Measurements from ENCODE around the gene AKAP6. TPM values are rescaled to one million over a fixed set of nuclear protein-coding genes. Genes with fewer than 3 reads are reported as not detected.

Gene AKAP6
- total and polyA plus RNA-seq, 10 of the 15 experiments (the other 5 are each of a cell fraction or from before 2014, with no cell fraction given) = 0.35 to 5.9 (median 2.2) TPM

GRCh38 chr14:32394038-32394437, 64.9 kb downstream of the AKAP6 start:
- no peak for FAIRE-seq
- Histone ChIP-seq H3K4me1 (ENCODE audit: control insufficient read depth, insufficient read depth, low read length) (no peaks in the 10 kb centered on the region), H4K20me1 (ENCODE audit: control insufficient read depth, insufficient read depth) (no peaks in the 10 kb centered on the region), H3K4me3 (no peak overlapping the region), H2AFZ (ENCODE audit: control insufficient read depth, low read depth, low read length) (no peak overlapping the region), H3K36me3 (ENCODE audit: control insufficient read depth in 2 of 2, insufficient read depth in 2 of 2, low read length in 1 of 2) (no peaks in the 10 kb centered on the region), H3K79me2 (ENCODE audit: control insufficient read depth, insufficient read depth, low read length) (no peaks in the 10 kb centered on the region), H3K27ac (ENCODE audit: control insufficient read depth, insufficient read depth) (no peak overlapping the region), H3K9me3 (replicated peaks; ENCODE audit: control insufficient read depth, insufficient read depth, low read length) (no peaks in the 10 kb centered on the region), H3K9ac (ENCODE audit: control insufficient read depth, insufficient read depth, low read length) (no peak overlapping the region), H3K4me2 (ENCODE audit: control insufficient read depth, insufficient read depth) (no peak overlapping the region), H3K27me3 (replicated peaks in 1 of 2; ENCODE audit: control insufficient read depth in 2 of 2, insufficient read depth in 2 of 2, low read length in 1 of 2) (peaks cover 0 to 4% of the 10 kb centered on the region in 2 experiments; a peak in 1 of 4 replicates)
- DNase-seq (ENCODE audit: low read depth, low spot score) = no peak
- in situ Hi-C loops (cut with MboI) = no loop called here
- 0% methylated on average over 1 of the region's 1 CpG for WGBS (ENCODE audit: insufficient coverage, insufficient replicate concordance, low lambda C conversion rate, missing lambda C conversion rate)
- ChIA-PET SMC1A (ENCODE audit: uncharacterized antibody, unreplicated experiment) (no interaction called here), CTCF (no interaction called here), POLR2A (no interaction called here), RAD21 (ENCODE audit: unreplicated experiment) (no interaction called here)
- no peak for ATAC-seq
- no TSS peak for BruUV-seq (replicated peaks)
- TF ChIP-seq RELA (IDR thresholded peaks at IDR 0.05; ENCODE audit: borderline replicate concordance, partially characterized antibody) (no peak), KLF5 (IDR thresholded peaks at IDR 0.05; ENCODE audit: partially characterized antibody) (no peak), NBN (IDR thresholded peaks at IDR 0.05) (no peak)
- intact Hi-C loops (cut with micrococcal nuclease; ENCODE audit: unreplicated experiment) = no loop called here

DNA sequence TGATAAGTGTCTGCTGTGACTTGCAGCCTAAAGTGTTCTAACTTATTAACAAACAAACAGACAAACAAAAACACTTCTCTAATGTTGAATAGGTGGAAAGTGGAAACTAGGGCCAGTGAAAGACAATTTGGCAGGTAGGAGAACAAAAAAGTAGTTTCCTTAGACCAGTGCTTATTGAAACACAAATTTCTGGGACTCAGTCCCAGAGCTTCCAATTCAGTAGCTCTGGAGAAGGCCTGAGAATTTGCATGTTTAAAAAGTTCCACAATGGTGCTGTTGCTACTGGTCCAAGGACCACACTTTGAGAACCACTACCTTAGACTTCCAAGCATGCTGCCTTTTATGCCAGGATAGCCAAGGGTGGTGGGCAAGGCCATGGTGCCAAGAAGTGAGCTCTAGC, 67.8 kb downstream of the AKAP6 start:
- H2AFZ ChIP-seq (ENCODE audit: control insufficient read depth, low read depth, low read length) = no peak overlapping the region
- no peaks in the 10 kb centered on the region for H3K9me3 ChIP-seq (replicated peaks; ENCODE audit: control insufficient read depth, insufficient read depth, low read length)
- ChIA-PET RAD21 (ENCODE audit: unreplicated experiment) (no interaction called here), SMC1A (ENCODE audit: uncharacterized antibody, unreplicated experiment) (no interaction called here), CTCF (interaction anchor here (0.6 kb wide), 1 partner anchor 50 kb away, joined by 3 read pairs; no protein-coding TSS in a partner anchor), POLR2A (no interaction called here)
- no TSS peak for BruUV-seq (replicated peaks)
- intact Hi-C loops (cut with micrococcal nuclease; ENCODE audit: unreplicated experiment) (no loop called here), in situ Hi-C loops (cut with MboI) (no loop called here)
- H3K4me3 ChIP-seq = no peak overlapping the region
- no peak for ATAC-seq
- H3K4me1 ChIP-seq (ENCODE audit: control insufficient read depth, insufficient read depth, low read length) = no peaks in the 10 kb centered on the region
- DNase-seq (ENCODE audit: low read depth, low spot score) = no peak
- no peaks in the 10 kb centered on the region for H3K27me3 ChIP-seq (replicated peaks in 1 of 2; ENCODE audit: control insufficient read depth in 2 of 2, insufficient read depth in 2 of 2, low read length in 1 of 2)
- H3K79me2 ChIP-seq (ENCODE audit: control insufficient read depth, insufficient read depth, low read length) = no peaks in the 10 kb centered on the region
- H3K9ac ChIP-seq (ENCODE audit: control insufficient read depth, insufficient read depth, low read length) = no peak overlapping the region
- no peak for FAIRE-seq
- no peak overlapping the region for H3K4me2 ChIP-seq (ENCODE audit: control insufficient read depth, insufficient read depth)
- no peaks in the 10 kb centered on the region for H4K20me1 ChIP-seq (ENCODE audit: control insufficient read depth, insufficient read depth)
- H3K36me3 ChIP-seq (ENCODE audit: control insufficient read depth in 2 of 2, insufficient read depth in 2 of 2, low read length in 1 of 2) = no peaks in the 10 kb centered on the region
- H3K27ac ChIP-seq (ENCODE audit: control insufficient read depth, insufficient read depth) = no peak overlapping the region
- TF ChIP-seq BACH1 (IDR thresholded peaks at IDR 0.05; ENCODE audit: borderline replicate concordance) (no peak), RELA (IDR thresholded peaks at IDR 0.05; ENCODE audit: borderline replicate concordance, partially characterized antibody) (no peak), RB1 (IDR thresholded peaks at IDR 0.05; ENCODE audit: borderline replicate concordance) (no peak), SUZ12 (IDR thresholded peaks at IDR 0.05; ENCODE audit: unreplicated experiment) (no peak), SMAD5 (IDR thresholded peaks at IDR 0.05; ENCODE audit: low read depth) (no peak), EZH2 (IDR thresholded peaks at IDR 0.05; ENCODE audit: borderline replicate concordance, control insufficient read depth, low read depth, low read length) (no peak), CEBPB (IDR thresholded peaks at IDR 0.05; ENCODE audit: borderline replicate concordance in 1 of 2, low read depth in 2 of 2, low read length in 2 of 2) (no peak), ZSCAN29 (IDR thresholded peaks at IDR 0.05) (no peak), MEF2B (IDR thresholded peaks at IDR 0.05; ENCODE audit: partially characterized antibody, poor library complexity, severe bottlenecking) (no peak)
- TF ChIP-seq, protein P1, sequence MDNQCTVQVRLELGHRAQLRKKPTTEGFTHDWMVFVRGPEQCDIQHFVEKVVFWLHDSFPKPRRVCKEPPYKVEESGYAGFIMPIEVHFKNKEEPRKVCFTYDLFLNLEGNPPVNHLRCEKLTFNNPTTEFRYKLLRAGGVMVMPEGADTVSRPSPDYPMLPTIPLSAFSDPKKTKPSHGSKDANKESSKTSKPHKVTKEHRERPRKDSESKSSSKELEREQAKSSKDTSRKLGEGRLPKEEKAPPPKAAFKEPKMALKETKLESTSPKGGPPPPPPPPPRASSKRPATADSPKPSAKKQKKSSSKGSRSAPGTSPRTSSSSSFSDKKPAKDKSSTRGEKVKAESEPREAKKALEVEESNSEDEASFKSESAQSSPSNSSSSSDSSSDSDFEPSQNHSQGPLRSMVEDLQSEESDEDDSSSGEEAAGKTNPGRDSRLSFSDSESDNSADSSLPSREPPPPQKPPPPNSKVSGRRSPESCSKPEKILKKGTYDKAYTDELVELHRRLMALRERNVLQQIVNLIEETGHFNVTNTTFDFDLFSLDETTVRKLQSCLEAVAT (IDR thresholded peaks at IDR 0.05) = no peak
- TF ChIP-seq, protein P2, sequence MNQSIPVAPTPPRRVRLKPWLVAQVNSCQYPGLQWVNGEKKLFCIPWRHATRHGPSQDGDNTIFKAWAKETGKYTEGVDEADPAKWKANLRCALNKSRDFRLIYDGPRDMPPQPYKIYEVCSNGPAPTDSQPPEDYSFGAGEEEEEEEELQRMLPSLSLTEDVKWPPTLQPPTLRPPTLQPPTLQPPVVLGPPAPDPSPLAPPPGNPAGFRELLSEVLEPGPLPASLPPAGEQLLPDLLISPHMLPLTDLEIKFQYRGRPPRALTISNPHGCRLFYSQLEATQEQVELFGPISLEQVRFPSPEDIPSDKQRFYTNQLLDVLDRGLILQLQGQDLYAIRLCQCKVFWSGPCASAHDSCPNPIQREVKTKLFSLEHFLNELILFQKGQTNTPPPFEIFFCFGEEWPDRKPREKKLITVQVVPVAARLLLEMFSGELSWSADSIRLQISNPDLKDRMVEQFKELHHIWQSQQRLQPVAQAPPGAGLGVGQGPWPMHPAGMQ (IDR thresholded peaks at IDR 0.05; ENCODE audit: borderline replicate concordance) = no peak
